H1 (cell line): ENCODE data around the gene CALML5. TPM values are rescaled to one million over a fixed set of nuclear protein-coding genes. Genes with fewer than 3 reads are reported as not detected.

Experiments used
- CTCF ChIA-PET: fragments of 300-600 bp; sonication (Branson Sonifier 250); formaldehyde crosslinking; loops from one replicate; lab custom pipeline; 2021; ENCODE audit not compliant: partially characterized antibody; lab: Charles Lee
- POLR2A ChIA-PET: fragments of 300-600 bp; sonication (Branson Sonifier 250); formaldehyde crosslinking; loops from one replicate; lab custom pipeline; 2021; ENCODE audit warnings: inconsistent platforms; ENCODE audit not compliant: partially characterized antibody; lab: Charles Lee
- DNase-seq, 2 experiments: peaks; one replicate each; pipeline versions ENCODE4 v3.0.0 to v3.0.0-alpha.2; 2010 to 2022; ENCODE audit warnings: low spot score in 2 of 2, low read depth in 1 of 2, mixed read lengths in 1 of 2
- FAIRE-seq: peaks from 2 replicates; lab custom pipeline; 2011; peaks lifted over from hg19 to GRCh38; lab: Jason Lieb, UNC
- H2AFZ ChIP-seq: 2 replicates; pipeline ENCODE4 v1.8.1; 2012; ENCODE audit warnings: low read length, inconsistent platforms
- H2AK5ac ChIP-seq: 2 replicates; pipeline ENCODE4 v1.6.1; 2013; ENCODE audit warnings: low read depth, low read length
- H2BK120ac ChIP-seq: replicated peaks from 2 replicates; pipeline ENCODE3; 2013; ENCODE audit warnings: low read depth, low read length, inconsistent platforms
- H2BK12ac ChIP-seq: 2 replicates; pipeline ENCODE4 v1.6.1; 2013; ENCODE audit warnings: low read depth, low read length
- H2BK15ac ChIP-seq: 2 replicates; pipeline ENCODE4 v1.6.1; 2013; ENCODE audit warnings: low read length
- H2BK20ac ChIP-seq: 2 replicates; pipeline ENCODE4 v1.6.1; 2013; ENCODE audit warnings: low read length
- H2BK5ac ChIP-seq: 2 replicates; pipeline ENCODE4 v1.6.1; 2013; ENCODE audit warnings: low read depth, low read length
- H3K14ac ChIP-seq: 2 replicates; pipeline ENCODE4 v1.6.1; 2013; ENCODE audit warnings: inconsistent platforms; ENCODE audit not compliant: insufficient read length
- H3K18ac ChIP-seq: 2 replicates; pipeline ENCODE4 v1.6.1; 2013; ENCODE audit warnings: low read length; ENCODE audit errors: extremely low read depth
- H3K23ac ChIP-seq: 2 replicates; pipeline ENCODE4 v1.6.1; 2013; ENCODE audit warnings: inconsistent platforms; ENCODE audit not compliant: insufficient read length
- H3K23me2 ChIP-seq: 2 replicates; pipeline ENCODE4 v1.6.1; 2013; ENCODE audit warnings: low read depth, low read length
- H3K27ac ChIP-seq: 2 replicates; pipeline ENCODE4 v1.6.1; 2011; ENCODE audit warnings: low read depth, low read length, inconsistent platforms
- H3K27me3 ChIP-seq, 4 experiments: replicated peaks in 1 of 4; 1 replicate in 1 of 4; 2 replicates in 3 of 4; pipeline versions ENCODE4 v1.6.1 to v1.8.1; 2011 to 2013; ENCODE audit warnings: low read length in 3 of 4, mild to moderate bottlenecking in 3 of 4, inconsistent platforms in 2 of 4, mixed read lengths in 2 of 4, moderate library complexity in 1 of 4; ENCODE audit not compliant: control insufficient read depth in 3 of 4, insufficient read depth in 3 of 4; ENCODE audit errors: extremely low read depth in 1 of 4
- H3K36me3 ChIP-seq, 4 experiments: 2 replicates each; pipeline versions ENCODE4 v1.6.1 to v1.8.1; 2011 to 2013; ENCODE audit warnings: mild to moderate bottlenecking in 4 of 4, low read length in 3 of 4, moderate library complexity in 2 of 4, control low read depth in 1 of 4, inconsistent platforms in 1 of 4; ENCODE audit not compliant: insufficient read depth in 4 of 4, control insufficient read depth in 2 of 4
- H3K4ac ChIP-seq: replicated peaks from 2 replicates; pipeline ENCODE3; 2013; ENCODE audit warnings: low read length, low read depth, mixed read lengths, inconsistent platforms; ENCODE audit not compliant: insufficient read length
- H3K4me1 ChIP-seq, 4 experiments: replicated peaks in 1 of 4; 1 replicate in 1 of 4; 2 replicates in 3 of 4; pipeline versions ENCODE4 v1.6.1 to v1.8.1; 2011 to 2013; ENCODE audit warnings: low read length in 3 of 4, inconsistent platforms in 2 of 4, mixed read lengths in 1 of 4; ENCODE audit not compliant: insufficient read depth in 4 of 4, control insufficient read depth in 3 of 4
- H3K4me2 ChIP-seq, 2 experiments: 2 replicates each; pipeline versions ENCODE4 v1.6.1 to v1.8.1; 2011 to 2013; ENCODE audit warnings: low read depth in 2 of 2, low read length in 2 of 2, control low read depth in 1 of 2, inconsistent platforms in 1 of 2, mild to moderate bottlenecking in 1 of 2; ENCODE audit not compliant: insufficient read depth in 1 of 2
- H3K4me3 ChIP-seq, 4 experiments: fragments of 200-600, 300-600 bp in 1 of 4; sonication (generic), shearing (Covaris generic), sonication (Bioruptor Twin) in 1 of 4; 2 replicates each; pipeline versions ENCODE4 v1.5.1 to v1.8.1; 2011 to 2016; ENCODE audit warnings: low read length in 4 of 4, low read depth in 3 of 4, control low read depth in 2 of 4, inconsistent platforms in 2 of 4, mild to moderate bottlenecking in 2 of 4, mixed read lengths in 1 of 4, moderate library complexity in 1 of 4; ENCODE audit not compliant: insufficient read depth in 2 of 4; ENCODE audit errors: extremely low read depth in 1 of 4
- H3K56ac ChIP-seq: replicated peaks from 2 replicates; pipeline ENCODE3; 2013; ENCODE audit warnings: low read depth, mild to moderate bottlenecking, mixed read lengths, low read length, inconsistent platforms; ENCODE audit not compliant: insufficient read length
- H3K79me1 ChIP-seq: 2 replicates; pipeline ENCODE4 v1.6.1; 2013; ENCODE audit warnings: low read depth, low read length, control low read depth
- H3K79me2 ChIP-seq, 2 experiments: 2 replicates each; pipeline versions ENCODE4 v1.6.1 to v1.8.1; 2012 to 2013; ENCODE audit warnings: low read length in 2 of 2, mild to moderate bottlenecking in 2 of 2, inconsistent platforms in 1 of 2; ENCODE audit not compliant: insufficient read depth in 2 of 2, control insufficient read depth in 1 of 2
- H3K9ac ChIP-seq, 4 experiments: replicated peaks in 1 of 4; 1 replicate in 1 of 4; 2 replicates in 3 of 4; pipeline versions ENCODE4 v1.6.1 to v1.8.1; 2011 to 2013; ENCODE audit warnings: low read depth in 3 of 4, low read length in 3 of 4, control low read depth in 2 of 4, mild to moderate bottlenecking in 2 of 4, moderate library complexity in 2 of 4, inconsistent platforms in 1 of 4; ENCODE audit errors: extremely low read depth in 1 of 4
- H3K9me3 ChIP-seq, 2 experiments: 2 replicates each; pipeline versions ENCODE4 v1.6.1 to v1.8.1; 2012 to 2013; ENCODE audit warnings: mild to moderate bottlenecking in 2 of 2, moderate library complexity in 2 of 2, control low read depth in 1 of 2, inconsistent platforms in 1 of 2, low read depth in 1 of 2, low read length in 1 of 2, mixed read lengths in 1 of 2; ENCODE audit not compliant: insufficient read depth in 2 of 2
- H4K20me1 ChIP-seq, 2 experiments: replicated peaks in 1 of 2; 2 replicates each; pipeline versions ENCODE3 to v1.8.1; 2011 to 2013; ENCODE audit warnings: inconsistent platforms in 2 of 2, low read length in 2 of 2, mild to moderate bottlenecking in 1 of 2; ENCODE audit not compliant: insufficient read depth in 2 of 2, control insufficient read depth in 1 of 2
- H4K5ac ChIP-seq: 2 replicates; pipeline ENCODE4 v1.6.1; 2013; ENCODE audit warnings: low read length, low read depth, mixed read lengths, inconsistent platforms; ENCODE audit not compliant: insufficient read length
- H4K8ac ChIP-seq: 2 replicates; pipeline ENCODE4 v1.8.0; 2013; ENCODE audit warnings: mild to moderate bottlenecking, moderate library complexity, low read length, inconsistent platforms; ENCODE audit not compliant: insufficient read depth; ENCODE audit errors: extremely low read depth
- H4K91ac ChIP-seq: replicated peaks from 2 replicates; pipeline ENCODE3; 2013; ENCODE audit warnings: low read length, mixed read lengths, inconsistent platforms; ENCODE audit not compliant: insufficient read length
- BRCA1 ChIP-seq: IDR thresholded peaks from 2 replicates; pipeline ENCODE4 v1.6.1; 2012; ENCODE audit warnings: low read depth, low read length, improper control_type of control experiment
- CBX5 ChIP-seq: fragments of 300-800, 300-1000 bp; sonication (generic); IDR thresholded peaks from 2 replicates; pipeline ENCODE4 v1.7.1; 2016; ENCODE audit warnings: antibody characterized with exemption, low read length, low read depth
- CREB1 ChIP-seq: IDR thresholded peaks from 2 replicates; pipeline ENCODE4 v1.6.1; 2012; ENCODE audit warnings: inconsistent platforms
- HDAC2 ChIP-seq, 2 experiments: fragments of 300-600 bp in 1 of 2; sonication (generic) in 1 of 2; IDR thresholded peaks; 2 replicates each; pipeline ENCODE4 v1.6.1; 2011 to 2012; ENCODE audit warnings: low read depth in 2 of 2, low read length in 2 of 2, mild to moderate bottlenecking in 2 of 2, moderate library complexity in 2 of 2, borderline replicate concordance in 1 of 2, inconsistent platforms in 1 of 2
- RBBP5 ChIP-seq: IDR thresholded peaks from 2 replicates; pipeline ENCODE4 v1.7.1; 2012; ENCODE audit warnings: low read depth, mild to moderate bottlenecking, inconsistent platforms, low read length, moderate library complexity, borderline replicate concordance
- RFX5 ChIP-seq: IDR thresholded peaks from 2 replicates; pipeline ENCODE4 v1.6.1; 2011; ENCODE audit warnings: low read depth, low read length, improper control_type of control experiment, borderline replicate concordance
- SIRT6 ChIP-seq: IDR thresholded peaks from one replicate; pipeline ENCODE4 v1.7.1; 2012; ENCODE audit warnings: low read length, inconsistent platforms
- SRF ChIP-seq: IDR thresholded peaks from 2 replicates; pipeline ENCODE4 v1.6.1; 2011; ENCODE audit warnings: mild to moderate bottlenecking, low read depth, low read length, moderate library complexity
- TAF1 ChIP-seq: IDR thresholded peaks from 2 replicates; pipeline ENCODE4 v1.6.1; 2011; ENCODE audit warnings: mild to moderate bottlenecking, low read depth, low read length
- WGBS, 2 experiments: shearing (Covaris generic) in 1 of 2; methylation state at CpG; one replicate each; pipeline versions ENCODE4 v1.1.6 to v1.1.7; 2013 to 2015; ENCODE audit warnings: low lambda C conversion rate in 2 of 2, mixed read lengths in 2 of 2, inconsistent platforms in 1 of 2, low coverage in 1 of 2, missing lambda C conversion rate in 1 of 2; ENCODE audit not compliant: insufficient replicate concordance in 2 of 2, insufficient coverage in 1 of 2, insufficient read length in 1 of 2; ENCODE audit errors: extremely low coverage in 1 of 2, missing lambda C conversion rate in 1 of 2; 5-methylcytosine and 5-hydroxymethylcytosine counted together
- polyA plus RNA-seq, 7 experiments: library from polyadenylated mRNA; depleted of rRNA in 3 of 7; stranded (reverse) in 5 of 7; unstranded in 2 of 7; fragments of >200 nt in 5 of 7; fragments of 200-250 nt in 2 of 7; gene quantifications; 1 replicate in 5 of 7; 2 replicates in 1 of 7; 4 replicates in 1 of 7; pipeline versions ENCODE4 v1.2.1 to v1.2.3, GENCODE V29; 2011 to 2013; ENCODE audit warnings: missing spikeins in 2 of 7, mixed read lengths in 2 of 7
- total RNA-seq: library from RNA; stranded (reverse); fragmentation: NEBNext Ultra II Directional; extraction: Animal tissue kit (Norgen Biotek cat#: 25700); gene quantifications from 2 replicates; pipeline ENCODE4 v1.2.1, GENCODE V29; 2021
- TF ChIP-seq, protein P1 (sequence below), 3 experiments: IDR thresholded peaks; 1 replicate in 2 of 3; 2 replicates in 1 of 3; pipeline versions ENCODE4 v1.5.1 to v1.6.1; 2011; ENCODE audit warnings: low read length in 3 of 3, mild to moderate bottlenecking in 3 of 3, inconsistent platforms in 2 of 3, low read depth in 1 of 3, moderate library complexity in 1 of 3; ENCODE audit not compliant: insufficient read depth in 1 of 3; ENCODE audit errors: control extremely low read depth in 1 of 3

CALML5 gene
- total and polyA plus RNA-seq, 2 of the 8 experiments (the other 6 are each of a cell fraction or from before 2014, with no cell fraction given) = not detected

- peaks cover 0 to 3% (median 0%) of the 10 kb centered on the region in 4 experiments; a peak in 1 of 7 replicates for H3K4me1 ChIP-seq
- H3K18ac ChIP-seq = no peak overlapping the region
- H2BK12ac ChIP-seq = no peak overlapping the region
- no peaks in the 10 kb centered on the region for H3K79me2 ChIP-seq
- no peak overlapping the region for H4K91ac ChIP-seq
- WGBS, 2 experiments = 91% methylated on average over 2 of the region's 2 CpGs; no CpG with 5 or more reads in 1 of the 2 experiments
- H3K4me3 ChIP-seq = no peak overlapping the region
- H3K23me2 ChIP-seq = no peaks in the 10 kb centered on the region
- no peak overlapping the region for H3K9ac ChIP-seq
- H3K23ac ChIP-seq = no peak overlapping the region
- H2AK5ac ChIP-seq = no peak overlapping the region
- no peaks in the 10 kb centered on the region for H4K20me1 ChIP-seq
- no peak overlapping the region for H3K4ac ChIP-seq
- H3K14ac ChIP-seq = no peak overlapping the region
- no peak overlapping the region for H2AFZ ChIP-seq
- no peaks in the 10 kb centered on the region for H3K36me3 ChIP-seq
- no peak overlapping the region for H4K8ac ChIP-seq
- no peak overlapping the region for H2BK20ac ChIP-seq
- H3K9me3 ChIP-seq = peaks cover 5 to 12% of the 10 kb centered on the region in 2 experiments; a peak in 2 of 4 replicates
- no peaks in the 10 kb centered on the region for H3K27me3 ChIP-seq
- POLR2A ChIA-PET = interaction anchor here (1.2 kb wide), 1 partner anchor 9 kb away, joined by 4 read pairs; no protein-coding TSS in a partner anchor
- no peak overlapping the region for H3K4me2 ChIP-seq
- no peak overlapping the region for H3K27ac ChIP-seq
- H3K79me1 ChIP-seq = no peaks in the 10 kb centered on the region
- H4K5ac ChIP-seq = no peak overlapping the region
- no peak overlapping the region for H2BK120ac ChIP-seq
- H3K56ac ChIP-seq = no peak overlapping the region
- H2BK5ac ChIP-seq = no peak overlapping the region
- FAIRE-seq (no peak), DNase-seq (no peak)
- H2BK15ac ChIP-seq = no peak overlapping the region
- CTCF ChIA-PET = interaction anchor here (0.7 kb wide), 1 partner anchor 35 kb away, joined by 3 read pairs; no protein-coding TSS in a partner anchor
- TF ChIP-seq CREB1 (no peak), CBX5 (no peak), HDAC2 (IDR thresholded peaks at IDR 0.05; ENCODE audit: borderline replicate concordance in 1 of 2, low read depth in 2 of 2, low read length in 2 of 2) (no peak), TAF1 (no peak), RFX5 (no peak), SRF (no peak), BRCA1 (no peak), RBBP5 (no peak), SIRT6 (no peak)
- TF ChIP-seq, protein P1, sequence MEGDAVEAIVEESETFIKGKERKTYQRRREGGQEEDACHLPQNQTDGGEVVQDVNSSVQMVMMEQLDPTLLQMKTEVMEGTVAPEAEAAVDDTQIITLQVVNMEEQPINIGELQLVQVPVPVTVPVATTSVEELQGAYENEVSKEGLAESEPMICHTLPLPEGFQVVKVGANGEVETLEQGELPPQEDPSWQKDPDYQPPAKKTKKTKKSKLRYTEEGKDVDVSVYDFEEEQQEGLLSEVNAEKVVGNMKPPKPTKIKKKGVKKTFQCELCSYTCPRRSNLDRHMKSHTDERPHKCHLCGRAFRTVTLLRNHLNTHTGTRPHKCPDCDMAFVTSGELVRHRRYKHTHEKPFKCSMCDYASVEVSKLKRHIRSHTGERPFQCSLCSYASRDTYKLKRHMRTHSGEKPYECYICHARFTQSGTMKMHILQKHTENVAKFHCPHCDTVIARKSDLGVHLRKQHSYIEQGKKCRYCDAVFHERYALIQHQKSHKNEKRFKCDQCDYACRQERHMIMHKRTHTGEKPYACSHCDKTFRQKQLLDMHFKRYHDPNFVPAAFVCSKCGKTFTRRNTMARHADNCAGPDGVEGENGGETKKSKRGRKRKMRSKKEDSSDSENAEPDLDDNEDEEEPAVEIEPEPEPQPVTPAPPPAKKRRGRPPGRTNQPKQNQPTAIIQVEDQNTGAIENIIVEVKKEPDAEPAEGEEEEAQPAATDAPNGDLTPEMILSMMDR (IDR thresholded peaks at IDR 0.05; ENCODE audit: control extremely low read depth in 1 of 3, insufficient read depth in 1 of 3, low read depth in 1 of 3, low read length in 3 of 3) = no peak
Measured at GRCh38 chr10:5545426-5545777, 46.0 kb upstream of the CALML5 start.
